Dedifferentiated amniotic fluid mesenchymal stem cell (primary cell): ENCODE measurements around the gene RAB6B.

Experiments
- DNase-seq: peaks from one replicate; pipeline ENCODE4 v3.0.0-alpha.2; 2016; ENCODE audit errors: extremely low spot score

The RAB6B gene

GRCh38 chr3:133835961-133836360 is 59.7 kb downstream of the RAB6B start:
- DNase-seq: no peak

GRCh38 chr3:133835418-133835743 is 60.3 kb downstream of the RAB6B start:
- no peak for DNase-seq

- DNase-seq: no peak
These were observed 60.9 kb downstream of the RAB6B start for GRCh38 chr3:133834621-133835417.

GRCh38 chr3:133833880-133834620 is 61.6 kb downstream of the RAB6B start:
- no peak for DNase-seq

- DNase-seq: no peak
These were observed 62.4 kb downstream of the RAB6B start for GRCh38 chr3:133833267-133833666.

GRCh38 chr3:133832802-133833144 is 62.9 kb downstream of the RAB6B start:
- DNase-seq: no peak

- no peak for DNase-seq
These were observed 63.5 kb downstream of the RAB6B start for GRCh38 chr3:133831966-133832801.

- DNase-seq: no peak
These were observed 65.6 kb downstream of the RAB6B start for GRCh38 chr3:133830071-133830470.

GRCh38 chr3:133829310-133829707 is 66.4 kb downstream of the RAB6B start:
- no peak for DNase-seq

GRCh38 chr3:133828576-133829309 is 66.9 kb downstream of the RAB6B start:
- no peak for DNase-seq

GRCh38 chr3:133827684-133828083 is 68.0 kb downstream of the RAB6B start:
- DNase-seq: no peak

- no peak for DNase-seq
These were observed 68.5 kb downstream of the RAB6B start for GRCh38 chr3:133827136-133827535.

- no peak for DNase-seq
These were observed 69.5 kb downstream of the RAB6B start for GRCh38 chr3:133825969-133826727.

GRCh38 chr3:133824961-133825485 is 70.7 kb downstream of the RAB6B start:
- no peak for DNase-seq

GRCh38 chr3:133821767-133822638 is 73.7 kb downstream of the RAB6B start:
- no peak for DNase-seq

- DNase-seq: no peak
These were observed 74.6 kb downstream of the RAB6B start for GRCh38 chr3:133820889-133821675.

- DNase-seq: no peak
These were observed 75.6 kb downstream of the RAB6B start for GRCh38 chr3:133820129-133820528.

GRCh38 chr3:133815386-133815785 is 80.3 kb downstream of the RAB6B start:
- no peak for DNase-seq

GRCh38 chr3:133812872-133813271 is 82.8 kb downstream of the RAB6B start:
- DNase-seq: no peak
